NT2/D1 (cell line): ENCODE data around the gene EP400.

Experiments used
- YY1 ChIP-seq: IDR thresholded peaks from 2 replicates; pipeline ENCODE4 v1.6.1; 2011; ENCODE audit not compliant: insufficient read length, insufficient read depth
- ZNF274 ChIP-seq: IDR thresholded peaks from 2 replicates; pipeline ENCODE4 v1.6.1; 2011; ENCODE audit warnings: mild to moderate bottlenecking, low read depth, low read length

DNA sequence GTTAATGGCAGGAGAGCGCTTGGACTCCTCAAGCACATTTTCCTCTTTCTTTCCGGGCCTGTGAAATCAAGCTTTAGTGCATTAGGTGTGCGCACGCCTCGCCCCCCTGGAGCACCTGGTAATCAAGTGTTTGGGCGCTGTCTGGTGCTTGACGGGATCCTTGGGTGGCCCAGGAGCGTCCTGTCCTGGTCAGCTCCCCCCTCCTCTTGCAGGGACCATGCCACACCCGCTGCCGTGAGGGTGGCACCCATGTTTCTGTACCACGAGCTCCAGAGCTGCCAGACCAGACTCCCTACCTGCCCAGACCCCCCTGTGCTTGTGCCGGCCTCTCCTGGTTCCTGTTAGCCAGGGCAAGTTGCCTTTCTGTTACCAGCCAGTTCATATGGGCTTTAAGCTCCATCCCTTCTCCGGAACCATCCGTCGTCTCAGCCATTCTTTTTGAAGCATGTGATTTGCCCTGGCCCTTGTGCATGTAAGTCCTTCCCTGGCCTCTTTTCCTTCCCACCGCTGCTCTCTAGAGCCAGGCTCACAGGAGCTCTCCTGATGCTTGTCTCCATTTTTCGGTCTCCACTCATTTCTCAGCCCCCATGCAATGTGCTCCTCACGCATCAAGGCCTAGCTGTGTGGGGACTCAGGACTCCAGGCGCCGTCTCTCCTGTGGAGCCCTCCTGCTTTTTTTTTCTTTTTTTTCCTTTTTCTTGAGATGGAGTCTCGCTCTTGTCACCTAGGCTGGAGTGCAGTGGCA is 66.1 kb downstream of the EP400 start:
- TF ChIP-seq ZNF274 (no peak), YY1 (no peak)
